Measurements from ENCODE around the gene CHGA.

CHGA gene

DNA sequence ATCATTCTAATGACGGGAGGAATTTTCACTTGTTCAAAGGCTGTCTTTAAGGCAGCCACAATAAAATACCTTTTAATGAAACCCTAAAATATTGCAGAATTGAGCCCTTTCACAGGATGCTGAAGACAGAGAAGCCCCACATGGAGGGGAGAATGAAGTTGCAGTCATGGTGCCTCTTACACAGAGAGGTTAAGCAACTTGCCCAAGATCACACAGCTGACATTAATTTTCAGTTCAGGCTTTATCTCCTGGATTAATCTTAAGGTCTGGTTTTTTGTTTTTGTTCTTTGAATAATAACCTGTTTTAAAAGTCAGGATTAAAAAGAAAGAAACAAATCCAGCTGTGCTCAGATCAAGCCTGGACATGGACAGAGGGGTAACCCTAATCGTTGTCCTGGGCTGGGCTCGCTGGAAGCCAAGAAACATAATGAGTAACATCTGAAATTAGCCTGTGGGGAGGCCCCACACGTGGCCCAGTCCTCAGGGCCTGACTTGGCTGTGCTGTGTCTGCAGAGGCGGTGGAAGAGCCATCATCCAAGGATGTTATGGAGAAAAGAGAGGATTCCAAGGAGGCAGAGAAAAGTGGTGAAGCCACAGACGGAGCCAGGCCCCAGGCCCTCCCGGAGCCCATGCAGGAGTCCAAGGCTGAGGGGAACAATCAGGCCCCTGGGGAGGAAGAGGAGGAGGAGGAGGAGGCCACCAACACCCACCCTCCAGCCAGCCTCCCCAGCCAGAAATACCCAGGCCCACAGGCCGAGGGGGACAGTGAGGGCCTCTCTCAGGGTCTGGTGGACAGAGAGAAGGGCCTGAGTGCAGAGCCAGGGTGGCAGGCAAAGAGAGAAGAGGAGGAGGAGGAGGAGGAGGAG lies 8.0 kb downstream of the CHGA start:
- DNase-seq: no peak

DNA sequence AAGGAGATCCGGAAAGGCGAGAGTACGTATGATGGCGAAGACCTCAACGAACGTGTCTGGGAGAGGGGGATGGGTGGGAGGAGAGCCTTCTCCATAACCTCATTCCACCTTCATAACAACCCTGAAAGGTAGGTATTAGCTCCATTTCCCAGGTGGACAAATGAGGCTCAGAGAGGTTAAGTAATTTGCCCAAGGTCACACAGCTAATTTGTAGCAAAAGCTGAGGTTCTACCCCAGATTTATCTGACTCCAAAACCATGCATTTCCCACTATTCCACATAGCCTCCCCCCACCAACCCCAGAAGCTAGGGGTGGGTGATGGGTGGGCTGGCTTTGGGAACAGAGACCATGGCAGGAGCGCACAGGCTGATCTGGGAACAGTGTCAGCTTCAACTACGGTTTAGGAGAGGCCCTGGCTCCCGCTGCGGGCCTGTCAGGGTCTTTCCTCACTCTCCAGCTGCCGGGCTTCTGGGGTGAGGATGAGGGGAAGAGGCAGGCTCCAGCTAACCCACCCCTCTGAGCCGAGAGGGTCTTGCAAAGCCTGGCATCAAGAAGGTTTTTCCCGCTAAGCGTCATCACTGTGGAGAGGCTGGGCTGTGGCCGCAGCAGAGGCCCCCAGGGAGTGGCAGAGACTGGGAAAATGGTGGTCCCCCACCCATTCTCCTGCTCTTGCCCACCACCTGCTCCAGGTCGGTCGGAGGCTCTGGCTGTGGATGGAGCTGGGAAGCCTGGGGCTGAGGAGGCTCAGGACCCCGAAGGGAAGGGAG lies 8.9 kb downstream of the CHGA start:
- no peak for DNase-seq

GRCh38 chr14:92932448-92933395 lies 9.8 kb downstream of the CHGA start:
- DNase-seq: no peak

GRCh38 chr14:92933481-92933880 lies 10.5 kb downstream of the CHGA start:
- DNase-seq: no peak

DNA sequence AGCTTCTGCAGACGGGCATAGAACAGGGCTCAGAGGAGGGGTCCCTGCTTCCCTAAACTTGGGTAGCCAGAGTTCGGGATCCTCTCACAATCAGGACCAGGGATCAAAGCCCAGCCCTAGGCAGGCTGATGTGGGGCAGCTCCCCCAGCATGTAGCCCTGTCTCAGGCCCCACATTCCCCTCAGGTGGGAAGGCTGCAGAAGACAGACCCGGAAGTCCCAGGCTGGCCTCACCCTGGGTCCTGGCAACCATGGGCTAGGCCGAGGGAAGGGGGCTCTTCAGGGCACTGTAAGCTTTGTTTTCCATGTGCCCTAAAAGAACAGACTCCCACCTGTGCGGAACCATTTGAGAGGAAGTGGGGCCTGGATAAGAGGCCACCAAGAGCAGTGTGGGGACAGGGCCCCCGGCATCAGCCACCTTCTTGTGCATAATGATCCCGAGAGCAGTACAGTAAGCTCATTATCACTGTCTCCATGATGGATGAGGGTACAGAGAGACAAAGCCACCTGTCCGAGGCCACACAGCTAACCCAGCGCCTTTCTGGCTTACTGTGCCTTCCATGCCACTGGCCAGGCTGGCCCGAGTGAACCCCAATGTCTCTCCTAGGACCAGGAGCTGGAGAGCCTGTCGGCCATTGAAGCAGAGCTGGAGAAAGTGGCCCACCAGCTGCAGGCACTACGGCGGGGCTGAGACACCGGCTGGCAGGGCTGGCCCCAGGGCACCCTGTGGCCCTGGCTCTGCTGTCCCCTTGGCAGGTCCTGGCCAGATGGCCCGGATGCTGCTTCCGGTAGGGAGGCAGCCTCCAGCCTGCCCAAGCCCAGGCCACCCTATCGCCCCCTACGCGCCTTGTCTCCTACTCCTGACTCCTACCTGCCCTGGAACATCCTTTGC lies 11.5 kb downstream of the CHGA start:
- DNase-seq: no peak

DNA sequence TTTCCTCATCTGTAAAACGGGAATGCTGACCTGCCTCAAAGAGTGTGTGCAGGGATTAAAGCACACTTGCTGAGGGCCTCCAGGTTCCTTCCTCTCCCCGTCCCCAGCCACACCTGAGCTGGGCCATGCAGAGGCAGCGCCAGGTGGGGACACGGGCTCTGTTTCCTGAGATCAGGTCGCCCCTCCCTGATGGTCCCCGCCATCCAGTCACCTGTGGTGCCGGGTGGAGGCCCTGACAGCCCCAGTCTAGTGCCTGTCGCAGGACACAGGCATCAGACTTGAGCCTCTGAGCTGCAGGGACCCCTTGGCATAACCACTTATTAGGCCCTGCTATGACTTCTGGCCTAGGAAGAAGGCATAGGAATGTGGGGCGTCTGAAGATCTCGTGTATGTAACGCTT lies 12.5 kb downstream of the CHGA start:
- DNase-seq: no peak

GRCh38 chr14:92936085-92936484 lies 13.1 kb downstream of the CHGA start:
- DNase-seq: no peak

- DNase-seq: no peak
Observed at GRCh38 chr14:92937051-92937937, 14.3 kb downstream of the CHGA start.

DNA sequence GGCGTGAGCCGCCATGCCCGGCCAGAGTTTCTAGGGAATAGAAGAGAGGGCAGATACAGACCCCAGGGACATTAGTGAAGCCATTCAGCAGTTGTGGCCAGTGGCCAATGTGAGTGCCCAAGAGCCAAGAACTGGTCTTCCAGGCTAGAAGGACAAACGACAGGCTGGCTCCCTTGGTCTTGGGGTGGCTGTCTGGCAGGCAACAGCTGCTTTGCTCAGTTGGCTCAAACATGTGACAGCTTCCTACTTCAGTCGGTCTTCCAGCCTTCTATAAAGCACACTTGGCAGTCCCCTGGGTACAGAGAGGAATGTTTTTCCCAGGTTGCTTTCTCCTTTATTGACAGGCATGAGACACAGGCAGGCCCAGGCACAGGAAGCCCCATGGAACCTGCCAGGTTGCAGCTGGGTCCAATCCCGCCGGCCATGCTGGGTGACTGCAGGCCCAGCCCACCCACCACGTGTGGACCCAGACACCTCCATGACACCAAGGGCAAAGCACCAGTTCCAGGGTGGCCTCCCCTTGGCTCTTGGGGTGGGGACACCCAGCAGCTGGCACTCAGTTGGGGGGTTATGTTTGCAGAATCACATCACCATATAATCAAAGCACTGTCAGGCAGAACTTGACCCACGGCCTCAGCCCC lies 15.4 kb downstream of the CHGA start:
- no peak for DNase-seq

- DNase-seq: no peak
Observed at GRCh38 chr14:92938890-92939671, 16.1 kb downstream of the CHGA start.

GRCh38 chr14:92939699-92940098 lies 16.7 kb downstream of the CHGA start:
- no peak for DNase-seq

GRCh38 chr14:92940543-92940942 lies 17.6 kb downstream of the CHGA start:
- no peak for DNase-seq

DNA sequence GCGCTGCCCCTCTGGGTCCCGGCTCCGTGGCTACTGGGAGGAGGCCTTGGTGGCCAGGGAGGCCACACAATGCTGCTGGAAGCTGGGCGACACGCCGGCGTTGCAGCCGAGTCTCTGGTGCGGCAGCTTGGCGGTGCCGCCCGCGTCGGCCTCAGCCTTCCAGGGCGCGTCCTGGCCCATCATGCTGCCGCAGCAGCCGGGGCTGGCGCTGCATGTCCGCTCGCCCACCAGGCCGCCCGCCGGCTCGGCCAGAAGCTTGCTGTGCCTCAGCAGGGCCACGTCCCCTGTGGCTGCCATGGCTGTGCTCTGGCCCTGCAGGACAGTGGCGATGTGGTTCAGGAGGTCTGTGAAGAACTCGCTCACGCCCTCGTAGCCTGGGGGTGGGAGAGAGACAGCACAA lies 18.6 kb downstream of the CHGA start:
- DNase-seq: no peak

DNA sequence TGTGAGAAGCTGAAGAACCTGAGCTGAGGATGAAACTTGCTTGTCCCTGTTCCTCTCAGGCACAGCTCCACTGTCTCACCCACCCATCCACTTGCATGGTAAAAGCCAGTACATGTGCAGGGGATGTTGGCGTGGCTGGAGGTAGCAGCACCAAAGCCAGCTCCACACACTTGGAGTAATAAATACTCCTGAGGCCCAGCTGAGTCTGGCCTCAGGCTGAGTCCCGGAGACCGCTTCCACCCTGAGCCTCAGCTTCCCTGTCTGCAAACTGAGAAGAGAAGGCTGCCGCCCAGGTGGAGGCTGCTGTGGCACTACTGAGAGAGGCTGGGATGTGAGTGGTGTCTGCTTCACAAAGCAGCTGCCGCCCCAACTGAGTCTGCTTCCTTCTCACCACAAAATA lies 19.2 kb downstream of the CHGA start:
- DNase-seq: no peak

GRCh38 chr14:92942576-92942975 lies 19.6 kb downstream of the CHGA start:
- DNase-seq: no peak

- DNase-seq: no peak
Observed at GRCh38 chr14:92942976-92943710, 20.2 kb downstream of the CHGA start.

DNA sequence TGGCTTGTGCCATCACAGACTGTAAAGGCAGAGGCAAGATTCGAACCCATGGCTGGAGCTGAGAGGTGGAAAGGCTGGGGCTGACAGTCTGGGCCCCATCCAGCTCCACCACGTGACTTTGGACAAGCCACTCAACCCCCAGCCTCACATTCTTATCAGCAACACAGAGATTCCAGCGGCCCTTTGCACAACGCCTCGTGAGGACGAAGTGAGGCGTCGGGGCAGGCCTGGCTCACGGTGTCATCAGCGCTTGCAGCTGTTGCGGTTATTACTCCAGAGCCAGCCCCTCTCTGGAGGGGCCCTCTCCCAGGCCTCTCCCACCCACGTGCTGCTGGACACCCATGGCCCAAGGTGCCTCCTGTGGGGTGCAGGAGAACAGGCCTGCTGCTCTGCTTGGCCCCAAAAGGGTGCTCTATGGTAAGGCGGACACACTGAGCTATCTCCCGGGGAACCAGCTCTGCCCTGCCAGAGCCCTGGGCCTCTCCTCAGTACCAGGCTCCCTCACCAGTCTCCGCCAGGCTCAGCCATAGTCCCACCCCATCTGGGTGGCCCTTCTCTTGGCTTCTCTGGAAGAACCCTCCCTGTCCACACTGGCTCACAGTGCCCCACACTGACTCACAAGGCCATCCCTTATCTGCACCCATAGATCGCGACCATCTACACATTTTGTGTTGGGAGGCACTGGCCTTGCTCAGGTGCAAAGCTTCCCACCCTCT lies 21.1 kb downstream of the CHGA start:
- DNase-seq: no peak

DNA sequence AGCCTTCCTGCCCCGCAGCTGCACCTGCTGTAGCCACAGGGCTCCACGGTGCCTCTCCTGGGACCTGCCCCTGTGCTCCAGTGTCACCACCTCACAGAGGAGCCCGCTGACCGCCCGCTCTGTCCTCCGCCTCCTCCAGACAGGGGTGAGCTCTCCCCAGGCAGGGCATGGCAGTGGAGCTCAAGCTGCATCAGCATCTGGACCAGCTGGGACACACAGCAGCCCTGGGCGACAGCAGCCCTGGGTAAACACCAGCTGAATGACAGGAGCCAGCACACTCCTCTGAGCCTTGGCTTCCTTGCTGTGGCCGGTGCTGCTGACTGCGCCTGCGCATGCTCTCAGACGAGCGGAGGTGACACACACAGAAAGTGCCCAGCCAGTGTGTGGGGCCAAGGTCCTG lies 22.0 kb downstream of the CHGA start:
- no peak for DNase-seq

Measured in CD4-positive, alpha-beta T cell treated with Interleukin-6 for 4 hours (primary cell).